Loucy (cell line): ENCODE data around the gene NR2F2.

Experiments
- EZH2phosphoT487 ChIP-seq: fragments of 200-600 bp; IDR thresholded peaks from 2 replicates; pipeline ENCODE4 v1.6.1; 2018; ENCODE audit warnings: antibody characterized with exemption, mild to moderate bottlenecking, moderate library complexity, borderline replicate concordance
- TF ChIP-seq, protein P1 (sequence below): fragments of 200-600 bp; sonication (generic); conservative IDR thresholded peaks from 2 replicates; pipeline ENCODE4 v1.5.1; 2014; ENCODE audit warnings: mild to moderate bottlenecking, antibody characterized with exemption, low read length

GRCh38 chr15:96362011-96362754 is 31.7 kb downstream of the NR2F2 start:
- TF ChIP-seq, protein P1, sequence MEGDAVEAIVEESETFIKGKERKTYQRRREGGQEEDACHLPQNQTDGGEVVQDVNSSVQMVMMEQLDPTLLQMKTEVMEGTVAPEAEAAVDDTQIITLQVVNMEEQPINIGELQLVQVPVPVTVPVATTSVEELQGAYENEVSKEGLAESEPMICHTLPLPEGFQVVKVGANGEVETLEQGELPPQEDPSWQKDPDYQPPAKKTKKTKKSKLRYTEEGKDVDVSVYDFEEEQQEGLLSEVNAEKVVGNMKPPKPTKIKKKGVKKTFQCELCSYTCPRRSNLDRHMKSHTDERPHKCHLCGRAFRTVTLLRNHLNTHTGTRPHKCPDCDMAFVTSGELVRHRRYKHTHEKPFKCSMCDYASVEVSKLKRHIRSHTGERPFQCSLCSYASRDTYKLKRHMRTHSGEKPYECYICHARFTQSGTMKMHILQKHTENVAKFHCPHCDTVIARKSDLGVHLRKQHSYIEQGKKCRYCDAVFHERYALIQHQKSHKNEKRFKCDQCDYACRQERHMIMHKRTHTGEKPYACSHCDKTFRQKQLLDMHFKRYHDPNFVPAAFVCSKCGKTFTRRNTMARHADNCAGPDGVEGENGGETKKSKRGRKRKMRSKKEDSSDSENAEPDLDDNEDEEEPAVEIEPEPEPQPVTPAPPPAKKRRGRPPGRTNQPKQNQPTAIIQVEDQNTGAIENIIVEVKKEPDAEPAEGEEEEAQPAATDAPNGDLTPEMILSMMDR = no peak
- TF ChIP-seq EZH2phosphoT487 = no peak
